Ovary (tissue), 9 donors: ENCODE data around the gene RBPJ. TPM values are rescaled to one million over a fixed set of nuclear protein-coding genes. Genes with fewer than 3 reads are reported as not detected.

Experiments used
- DNase-seq, 5 donors: peaks; one replicate each; pipeline ENCODE4 v3.0.0-alpha.2; 2019 to 2020
- H3K27ac ChIP-seq, 2 donors: fragments of 200-600 bp; one replicate each; pipeline versions ENCODE4 v1.5.1 to v1.8.0; 2019 to 2022
- H3K27me3 ChIP-seq: fragments of 200-600 bp; one replicate; pipeline ENCODE4 v1.8.0; 2022
- H3K36me3 ChIP-seq: fragments of 200-600 bp; sonication (generic); one replicate; pipeline ENCODE4 v1.5.1; 2019
- H3K4me1 ChIP-seq: one replicate; pipeline ENCODE4 v1.8.1; 2013; ENCODE audit warnings: mild to moderate bottlenecking, moderate library complexity; ENCODE audit not compliant: insufficient read depth
- H3K4me3 ChIP-seq: fragments of 200-600 bp; sonication (generic); one replicate; pipeline ENCODE4 v1.5.1; 2017
- H3K9me3 ChIP-seq, 2 donors: fragments of 200-600 bp in 1 of 2; sonication (generic) in 1 of 2; one replicate each; pipeline versions ENCODE4 v1.5.1 to v1.8.1; 2013 to 2019; ENCODE audit warnings: mild to moderate bottlenecking in 1 of 2, moderate library complexity in 1 of 2
- CTCF ChIP-seq, 3 donors: fragments of 450-650 bp in 2 of 3; fragments of 200-600 bp in 1 of 3; IDR thresholded peaks; one replicate each; pipeline versions ENCODE4 v1.5.1 to v1.8.0; 2016 to 2022; ENCODE audit warnings: antibody characterized with exemption in 3 of 3, mild to moderate bottlenecking in 1 of 3
- EP300 ChIP-seq: sonication (generic); formaldehyde crosslinking; IDR thresholded peaks from one replicate; pipeline ENCODE4 v1.6.1; 2017; ENCODE audit warnings: antibody characterized with exemption
- POLR2A ChIP-seq: fragments of 450-650 bp; IDR thresholded peaks from one replicate; pipeline ENCODE4 v1.6.1; 2017; ENCODE audit warnings: antibody characterized with exemption, mild to moderate bottlenecking, moderate library complexity
- WGBS, 3 donors: extraction: QIAGEN DNeasy Blood & Tissue Kit in 1 of 3; methylation state at CpG; one replicate each; pipeline versions ENCODE4 v1.1.5 to v1.1.7; 2013 to 2017; 5-methylcytosine and 5-hydroxymethylcytosine counted together
- intact Hi-C, 4 donors: fragments of 100-400 bp; cut with DNase I; formaldehyde crosslinking; loops; one replicate each; pipeline versions ENCODE4 v1.11.0 to v1.15.1; 2022 to 2023
- polyA plus RNA-seq, 2 donors: library from polyadenylated mRNA; stranded (reverse); fragments of 200-250 nt in 1 of 2; fragments of 350-450 nt in 1 of 2; fragmentation: Illumina TruSeq in 1 of 2; extraction: RNeasy Lipid Tissue Mini Kit (QIAGEN cat#74804) in 1 of 2; gene quantifications; one replicate each; pipeline ENCODE4 v1.2.3, GENCODE V29; 2013 to 2014
- total RNA-seq, 7 donors: library from RNA; depleted of rRNA in 2 of 7; stranded (reverse); fragments of >200 nt in 2 of 7; fragmentation: NEBNext Ultra II Directional in 3 of 7; extraction: Animal tissue kit (Norgen Biotek cat#: 25700) in 3 of 7; gene quantifications; one replicate each; pipeline versions ENCODE4 v1.1.0 to v1.2.4, GENCODE V29; 2016 to 2023
- donor health status: DM: no; HTN: no; CAD: no; lungs with moderate emphysema.
- donor health status: DM: no; HTN: no; CAD: no.
- donor health status: Bipolar disorder and iron deficiency.
- donor health status: DM: yes; HTN: yes; CAD: no.
- donor health status: DM: no; HTN: no; CAD: no.
- donor health status: DM: yes; HTN: yes; CAD: no.

The RBPJ gene
- total and polyA plus RNA-seq, 9 donors = 36.0 to 75.1 (median 62.7) TPM

DNA sequence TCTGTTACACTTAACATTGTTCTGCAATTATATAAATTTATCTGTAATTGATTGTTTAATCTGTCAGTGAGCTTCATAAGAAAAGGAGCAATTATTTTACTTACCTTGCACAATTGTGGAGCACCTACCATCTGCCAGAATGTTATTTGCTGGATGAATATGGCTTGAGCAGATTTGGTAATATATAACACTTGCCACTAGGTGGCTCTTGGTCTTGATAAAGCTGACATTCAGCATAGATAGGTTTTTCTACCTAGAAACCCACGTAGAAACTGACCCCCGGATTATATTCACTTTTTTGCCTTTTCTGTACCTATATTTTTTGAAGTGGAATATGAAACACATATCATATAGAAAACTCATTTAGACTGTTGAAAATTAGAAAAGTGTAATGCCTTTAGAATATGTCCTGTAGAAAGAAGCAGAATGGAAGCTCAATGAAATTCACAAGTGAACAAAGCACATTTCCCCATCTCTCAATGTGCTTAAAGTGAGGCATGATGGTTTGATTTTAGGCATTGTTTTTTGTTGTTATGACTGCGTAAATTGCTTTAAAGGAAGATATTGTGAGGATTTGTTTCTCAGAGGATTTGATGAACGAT lies 9.5 kb downstream of the RBPJ start:
- peaks cover 4% of the 10 kb centered on the region for H3K4me1 ChIP-seq
- no peaks in the 10 kb centered on the region for H3K36me3 ChIP-seq
- no peak for TF ChIP-seq POLR2A
- TF ChIP-seq CTCF (IDR thresholded peaks at IDR 0.05) = peak; percentile 40 to 62 (median 46)
- no peak overlapping the region for H3K27ac ChIP-seq
- WGBS, 3 donors = 44 to 46% (median 45%) methylated on average over 4 of the region's 4 CpGs
- intact Hi-C loops = loop anchor here in 2 of 4 donors (10.0 kb wide), 2 partner anchors 65 to 675 kb away; no protein-coding TSS in a partner anchor
- H3K4me3 ChIP-seq = no peak overlapping the region
- no peak for DNase-seq
- H3K9me3 ChIP-seq = no peaks in the 10 kb centered on the region
- no peaks in the 10 kb centered on the region for H3K27me3 ChIP-seq

DNA sequence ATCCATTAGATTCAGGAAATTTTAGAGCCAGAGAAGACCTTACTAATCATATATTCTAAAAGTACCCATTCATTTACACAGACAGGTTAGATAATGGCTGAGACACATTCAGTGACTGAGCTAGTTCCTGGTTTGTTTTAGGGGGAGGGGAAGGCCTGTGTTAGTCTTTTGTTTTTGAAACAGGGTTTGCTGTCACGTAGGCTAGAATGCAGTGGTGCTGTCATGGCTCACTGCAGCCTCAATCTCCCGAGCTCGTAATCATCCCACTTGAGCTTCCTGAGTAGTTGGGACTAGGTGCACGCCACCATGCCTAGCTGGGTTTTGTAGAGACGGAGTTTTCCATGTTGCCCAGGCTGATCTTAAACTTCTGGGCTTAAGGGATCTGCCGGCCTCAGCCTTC lies 10.1 kb downstream of the RBPJ start:
- Histone ChIP-seq H3K27ac (no peak overlapping the region), H3K36me3 (no peaks in the 10 kb centered on the region), H3K4me3 (no peak overlapping the region), H3K4me1 (peaks cover 4% of the 10 kb centered on the region), H3K9me3 (no peaks in the 10 kb centered on the region), H3K27me3 (no peaks in the 10 kb centered on the region)
- intact Hi-C loops = loop anchor here in 2 of 4 donors (10.0 kb wide), 2 partner anchors 64 to 674 kb away; no protein-coding TSS in a partner anchor
- TF ChIP-seq POLR2A = no peak
- no peak for TF ChIP-seq CTCF (IDR thresholded peaks at IDR 0.05)
- no peak for TF ChIP-seq EP300
- no peak for DNase-seq
- WGBS, 3 donors = 85 to 94% (median 85%) methylated on average over 6 of the region's 6 CpGs

DNA sequence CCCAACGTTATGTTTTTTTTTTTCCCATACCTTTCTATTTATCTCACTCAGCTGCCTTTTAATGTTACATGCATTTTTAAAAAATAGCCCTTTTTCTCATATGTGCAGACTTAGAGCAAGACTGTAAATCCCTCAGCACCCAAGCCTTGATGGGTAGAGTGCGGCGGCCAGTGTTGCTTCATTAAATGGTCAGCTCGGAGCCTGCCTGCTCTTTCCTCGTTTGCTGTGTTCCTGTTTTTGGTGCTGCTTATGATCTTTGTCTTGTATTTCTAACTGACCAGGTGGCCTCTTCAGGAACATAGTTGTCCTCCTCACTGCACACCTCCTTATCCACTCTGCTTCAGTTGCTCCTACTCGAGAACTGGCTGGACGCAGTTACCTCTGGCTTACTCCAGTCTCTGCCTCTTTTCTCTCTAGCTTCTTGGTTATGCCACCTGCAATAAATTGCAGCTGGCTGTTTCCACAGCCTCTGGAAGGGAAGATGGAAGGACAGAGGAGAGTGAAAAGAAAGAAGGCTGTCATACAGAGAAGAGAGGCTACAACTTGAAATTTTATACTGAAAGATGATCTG lies 10.7 kb downstream of the RBPJ start:
- DNase-seq = no peak
- intact Hi-C loops = loop anchor here in 2 of 4 donors (10.0 kb wide), 2 partner anchors 63 to 673 kb away; no protein-coding TSS in a partner anchor
- no peak overlapping the region for H3K4me3 ChIP-seq
- H3K27ac ChIP-seq = no peak overlapping the region
- 70 to 82% (median 80%) methylated on average over 7 of the region's 7 CpGs for WGBS, 3 donors
- peaks cover 4% of the 10 kb centered on the region for H3K4me1 ChIP-seq
- H3K9me3 ChIP-seq = no peaks in the 10 kb centered on the region
- TF ChIP-seq POLR2A (no peak), EP300 (no peak), CTCF (IDR thresholded peaks at IDR 0.05) (no peak)
- H3K27me3 ChIP-seq = no peaks in the 10 kb centered on the region
- no peaks in the 10 kb centered on the region for H3K36me3 ChIP-seq

GRCh38 chr4:26334366-26334765 lies 13.6 kb downstream of the RBPJ start:
- WGBS, 3 donors = 79 to 84% (median 82%) methylated on average over 3 of the region's 3 CpGs
- no peak for DNase-seq
- H3K9me3 ChIP-seq = no peaks in the 10 kb centered on the region
- no peak overlapping the region for H3K4me3 ChIP-seq
- no peaks in the 10 kb centered on the region for H3K27me3 ChIP-seq
- no peaks in the 10 kb centered on the region for H3K36me3 ChIP-seq
- no peak overlapping the region for H3K27ac ChIP-seq
- H3K4me1 ChIP-seq = peaks cover 3% of the 10 kb centered on the region
- intact Hi-C loops = loop anchor here in 2 of 4 donors (10.0 kb wide), 2 partner anchors 60 to 670 kb away; no protein-coding TSS in a partner anchor
- TF ChIP-seq EP300 (no peak), CTCF (IDR thresholded peaks at IDR 0.05) (no peak), POLR2A (no peak)
